Measurements from ENCODE around the gene PLXND1. TPM values are rescaled to one million over a fixed set of nuclear protein-coding genes. Genes with fewer than 3 reads are reported as not detected.

Gene PLXND1
- total RNA-seq, 2 donors from 2014 or later = 47.7 to 135 TPM

DNA sequence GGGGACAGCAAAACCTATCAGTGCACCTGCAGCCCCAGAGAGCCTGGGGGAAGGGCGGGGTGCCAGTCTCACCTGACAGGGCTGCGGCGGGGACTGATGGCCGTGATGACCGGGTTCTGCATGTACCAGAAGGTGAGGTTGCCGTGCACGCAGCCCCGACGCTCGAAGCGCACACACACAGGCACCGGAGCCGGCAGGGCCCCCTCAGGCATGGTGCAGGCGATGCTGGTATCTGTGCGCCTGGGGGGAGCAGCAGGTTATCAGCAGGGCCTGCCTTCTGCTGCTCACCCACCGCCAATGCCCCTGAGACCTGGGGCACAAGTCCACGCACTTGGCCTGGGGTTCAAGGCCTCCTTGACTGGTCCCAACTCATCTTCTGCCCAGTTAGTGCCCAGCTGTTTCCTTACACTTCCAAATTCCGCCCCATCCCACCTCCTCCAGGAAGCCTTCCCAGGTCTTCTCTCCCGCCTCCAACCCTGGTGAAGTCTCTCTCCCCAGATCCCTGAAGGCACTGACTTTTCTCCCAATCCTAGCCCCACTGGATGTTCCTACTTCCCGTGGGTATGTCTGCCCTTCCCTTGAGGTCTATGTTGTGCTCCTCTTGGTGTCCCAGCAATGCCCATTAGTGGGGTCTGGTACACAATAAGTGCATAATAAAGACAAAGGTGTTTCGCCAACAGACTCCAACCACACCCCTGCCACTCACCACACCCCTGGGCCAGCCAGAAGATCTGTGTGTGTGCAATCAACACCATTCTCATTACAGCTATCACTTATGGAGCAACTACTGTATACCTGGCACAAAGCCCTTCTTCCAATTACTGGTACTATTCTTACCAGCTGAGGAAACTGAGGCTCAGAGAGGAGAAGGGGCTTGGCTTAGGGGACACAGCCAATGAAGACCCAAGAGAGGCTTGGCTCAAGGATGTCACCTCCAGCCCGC is 34.6 kb downstream of the PLXND1 start:
- Histone ChIP-seq H3K27me3 (no peaks in the 10 kb centered on the region), H3K4me1 (peaks cover 9% of the 10 kb centered on the region), H3K27ac (no peak overlapping the region), H3K36me3 (replicated peaks in 1 of 2; ENCODE audit: insufficient read depth in 1 of 2, low read depth in 2 of 2) (no peaks in the 10 kb centered on the region), H3K9me3 (no peaks in the 10 kb centered on the region), H3K4me3 (no peak overlapping the region)
- ATAC-seq (no peak), DNase-seq (no peak)
- TF ChIP-seq CTCF (IDR thresholded peaks at IDR 0.05) = no peak
- no peak for TF ChIP-seq POLR2A (IDR thresholded peaks at IDR 0.05)
- intact Hi-C loops (cut with DNase I) = no loop called here
- 95 to 96% methylated on average over 7 to 22 of the region's 22 CpGs for WGBS, 2 donors

GRCh38 chr3:129569856-129570255 is 36.6 kb downstream of the PLXND1 start:
- no peak overlapping the region for H3K4me3 ChIP-seq
- ATAC-seq (no peak), DNase-seq (no peak)
- no peaks in the 10 kb centered on the region for H3K27me3 ChIP-seq
- intact Hi-C loops (cut with DNase I) = no loop called here
- no peaks in the 10 kb centered on the region for H3K4me1 ChIP-seq
- H3K27ac ChIP-seq = no peak overlapping the region
- WGBS, 2 donors = 96% methylated on average over 7 of the region's 7 CpGs; no CpG with 5 or more reads in 1 of the 2 donors
- H3K9me3 ChIP-seq = no peaks in the 10 kb centered on the region
- no peak for TF ChIP-seq POLR2A (IDR thresholded peaks at IDR 0.05)
- TF ChIP-seq CTCF (IDR thresholded peaks at IDR 0.05) = no peak
- H3K36me3 ChIP-seq (replicated peaks in 1 of 2; ENCODE audit: insufficient read depth in 1 of 2, low read depth in 2 of 2) = no peaks in the 10 kb centered on the region

- Histone ChIP-seq H3K27ac (no peak overlapping the region), H3K36me3 (replicated peaks in 1 of 2; ENCODE audit: insufficient read depth in 1 of 2, low read depth in 2 of 2) (no peaks in the 10 kb centered on the region), H3K4me3 (no peak overlapping the region), H3K4me1 (no peaks in the 10 kb centered on the region), H3K9me3 (no peaks in the 10 kb centered on the region), H3K27me3 (no peaks in the 10 kb centered on the region)
- WGBS, 2 donors = 60 to 70% methylated on average over 6 of the region's 6 CpGs
- TF ChIP-seq CTCF (IDR thresholded peaks at IDR 0.05) (no peak), POLR2A (IDR thresholded peaks at IDR 0.05) (no peak)
- no peak for DNase-seq
- intact Hi-C loops (cut with DNase I) = no loop called here
- no peak for ATAC-seq
Observed at GRCh38 chr3:129567939-129568338, 38.5 kb downstream of the PLXND1 start.

GRCh38 chr3:129567176-129567705 is 39.2 kb downstream of the PLXND1 start:
- H3K27me3 ChIP-seq = no peaks in the 10 kb centered on the region
- H3K36me3 ChIP-seq (replicated peaks in 1 of 2; ENCODE audit: insufficient read depth in 1 of 2, low read depth in 2 of 2) = no peaks in the 10 kb centered on the region
- H3K27ac ChIP-seq = no peak overlapping the region
- TF ChIP-seq CTCF (IDR thresholded peaks at IDR 0.05) (no peak), POLR2A (IDR thresholded peaks at IDR 0.05) (no peak)
- no peak for ATAC-seq
- no peaks in the 10 kb centered on the region for H3K9me3 ChIP-seq
- intact Hi-C loops (cut with DNase I) = no loop called here
- WGBS, 2 donors = 81 to 87% methylated on average over 11 to 18 of the region's 18 CpGs
- H3K4me1 ChIP-seq = no peaks in the 10 kb centered on the region
- no peak overlapping the region for H3K4me3 ChIP-seq
- no peak for DNase-seq

All from body of pancreas (tissue), 4 donors.